ENCODE measurements around the gene KCNAB2.

The KCNAB2 gene

DNA sequence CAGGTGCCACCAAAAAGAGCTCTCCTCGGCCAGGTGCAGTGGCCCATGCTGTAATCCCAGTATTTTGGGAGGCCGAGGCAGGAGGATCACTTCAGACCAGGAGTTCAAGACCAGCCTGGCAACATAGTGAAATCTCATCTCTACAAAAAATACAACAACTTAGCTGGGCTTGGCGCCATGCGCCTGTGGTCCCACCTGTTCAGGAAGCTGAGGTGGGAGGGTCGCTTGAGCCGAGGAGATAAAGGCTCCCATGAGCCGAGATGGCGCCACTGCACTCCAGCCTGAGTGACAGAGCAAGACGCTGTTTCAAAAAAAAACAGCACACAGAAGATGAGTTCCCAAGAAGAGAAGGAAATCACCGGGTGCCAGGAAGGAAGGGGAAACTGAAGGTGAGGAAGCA is 67.4 kb downstream of the KCNAB2 start:
- DNase-seq: no peak

DNA sequence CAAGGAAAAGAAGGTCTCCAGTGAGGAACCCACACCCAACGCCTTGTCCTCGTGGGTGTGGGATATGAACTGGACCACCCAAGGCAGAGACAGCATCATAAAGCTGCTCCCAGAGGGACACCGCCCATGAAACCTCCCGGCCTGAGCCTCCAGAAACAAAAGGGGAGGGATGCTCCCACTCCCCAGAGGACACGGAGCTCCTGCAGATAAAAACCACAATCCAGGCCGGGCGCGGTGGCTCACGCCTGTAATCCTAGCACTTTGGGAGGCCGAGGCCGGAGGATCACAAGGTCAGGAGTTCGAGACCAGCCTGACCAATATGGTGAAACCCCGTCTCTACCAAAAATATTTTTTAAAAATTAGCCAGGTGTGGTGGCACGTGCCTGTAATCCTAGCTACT is 68.1 kb downstream of the KCNAB2 start:
- no peak for DNase-seq

GRCh38 chr1:6116137-6116536 is 70.4 kb downstream of the KCNAB2 start:
- DNase-seq: no peak

- no peak for DNase-seq
Measured at GRCh38 chr1:6117064-6117463, 71.4 kb downstream of the KCNAB2 start.

GRCh38 chr1:6117624-6118023 is 71.9 kb downstream of the KCNAB2 start:
- no peak for DNase-seq

DNA sequence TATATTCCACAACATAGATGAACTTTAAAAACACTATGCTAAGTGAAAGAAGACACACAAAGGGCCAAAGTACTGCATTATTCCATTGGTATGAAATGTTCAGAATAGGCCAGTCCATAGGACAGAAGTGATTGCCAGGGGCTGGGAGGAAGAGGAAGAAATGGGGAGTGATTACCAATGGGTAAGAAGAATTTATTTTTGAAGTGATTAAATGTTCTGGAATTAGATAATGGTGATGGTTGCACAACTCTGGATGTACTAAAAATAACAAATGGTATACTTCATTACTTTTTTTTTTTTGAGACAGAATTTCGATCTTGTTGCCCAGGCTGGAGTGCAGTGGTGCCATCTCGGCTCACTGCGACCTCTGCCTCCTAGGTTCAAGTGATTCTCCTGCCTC is 72.7 kb downstream of the KCNAB2 start:
- no peak for DNase-seq

GRCh38 chr1:6121021-6121421 is 75.3 kb downstream of the KCNAB2 start:
- no peak for DNase-seq

DNA sequence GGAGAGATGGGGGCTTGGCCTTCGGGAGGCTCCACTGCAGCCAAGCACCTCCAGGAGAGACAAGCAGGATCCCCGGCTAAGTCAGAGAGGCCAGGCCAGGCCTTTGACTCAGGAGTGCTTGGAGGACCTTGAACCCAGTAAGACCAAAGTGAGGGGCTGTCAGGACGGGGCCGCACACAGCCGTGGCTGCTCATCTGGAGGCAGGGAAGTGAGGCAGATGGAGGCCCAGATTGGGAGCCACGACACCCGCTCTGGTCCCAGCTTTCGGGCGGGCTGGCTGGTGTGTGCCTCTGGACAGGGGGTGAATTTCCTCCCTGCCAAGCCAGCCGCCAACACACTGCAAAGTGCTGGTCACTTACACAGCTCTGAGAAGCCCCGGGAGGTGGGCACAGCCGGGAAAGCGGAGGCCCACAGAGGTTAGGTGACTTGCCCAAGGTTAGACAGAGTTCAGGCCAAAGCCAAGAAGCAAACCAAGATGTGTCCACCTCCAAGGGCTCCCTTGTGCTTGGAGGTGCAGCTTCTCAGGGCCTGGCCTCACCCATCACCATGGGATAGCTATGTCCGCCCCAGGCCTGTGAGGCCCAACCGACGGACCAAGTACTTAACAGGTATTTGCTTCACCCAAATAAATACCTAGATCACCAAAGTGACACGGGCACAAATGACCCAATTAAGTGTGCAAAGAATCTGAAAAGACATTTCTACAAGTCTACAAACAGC is 76.1 kb downstream of the KCNAB2 start:
- DNase-seq: no peak

DNA sequence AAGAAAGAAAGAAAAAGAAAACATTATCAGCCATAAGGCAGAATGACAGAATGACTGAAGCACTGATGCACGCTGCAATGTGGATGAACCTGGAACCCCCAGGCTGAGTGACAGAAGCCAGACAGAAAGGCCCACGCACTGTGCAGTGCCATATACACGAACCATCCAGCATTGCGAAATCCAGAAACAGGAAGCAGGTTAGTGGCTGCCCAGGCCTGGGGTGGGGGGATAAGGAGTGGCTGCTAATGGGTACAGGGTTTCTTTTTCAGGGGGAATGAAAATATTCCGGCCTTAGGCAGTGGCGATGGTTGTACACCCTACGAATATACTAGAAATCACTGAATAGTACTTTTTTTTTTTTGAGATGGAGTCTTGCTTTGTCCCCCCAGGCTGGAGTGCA is 77.4 kb downstream of the KCNAB2 start:
- no peak for DNase-seq

- no peak for DNase-seq
Measured at GRCh38 chr1:6123816-6124215, 78.1 kb downstream of the KCNAB2 start.

DNA sequence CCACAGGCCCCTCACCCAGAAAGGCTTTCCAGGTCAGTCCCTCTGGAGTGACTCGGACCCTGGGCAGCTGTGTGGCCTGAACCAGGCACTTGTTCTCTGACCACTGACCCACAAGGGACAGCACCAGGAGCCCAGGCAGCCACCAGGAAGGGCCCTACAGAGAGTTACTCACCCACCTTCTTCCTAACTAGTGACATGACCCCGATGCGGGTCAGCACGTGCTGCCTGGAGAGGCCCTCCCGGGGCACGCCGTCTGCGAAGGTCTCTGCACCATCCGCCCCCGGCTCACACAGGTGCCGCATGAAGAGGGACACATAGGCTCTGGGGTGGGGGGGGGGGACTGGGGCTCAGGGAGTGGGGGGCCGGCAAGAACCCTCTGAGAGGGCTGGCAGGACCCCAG is 78.7 kb downstream of the KCNAB2 start:
- DNase-seq: no peak

- no peak for DNase-seq
Measured at GRCh38 chr1:6124746-6125365, 79.2 kb downstream of the KCNAB2 start.

- no peak for DNase-seq
Measured at GRCh38 chr1:6125366-6125765, 79.7 kb downstream of the KCNAB2 start.

DNA sequence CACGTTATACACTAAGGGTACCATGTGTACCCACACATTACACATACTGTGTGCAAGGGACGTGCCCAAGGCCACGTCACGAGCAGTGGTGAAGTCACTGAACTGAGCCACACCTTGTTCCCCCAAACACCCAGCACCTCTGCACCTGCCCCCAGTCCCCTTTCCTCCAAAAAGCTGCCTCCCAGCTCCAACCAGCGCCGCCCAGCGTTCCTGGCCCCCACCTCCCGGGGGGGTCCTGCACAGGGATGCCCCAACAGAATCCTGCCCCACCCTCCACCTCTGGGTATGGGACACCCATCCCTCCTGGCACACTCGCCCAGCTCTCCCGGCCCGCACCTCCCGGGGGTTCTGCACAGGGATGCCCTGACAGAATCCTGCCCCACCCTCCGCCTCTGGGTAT is 80.3 kb downstream of the KCNAB2 start:
- DNase-seq: no peak

- no peak for DNase-seq
Measured at GRCh38 chr1:6126521-6127067, 80.9 kb downstream of the KCNAB2 start.

DNA sequence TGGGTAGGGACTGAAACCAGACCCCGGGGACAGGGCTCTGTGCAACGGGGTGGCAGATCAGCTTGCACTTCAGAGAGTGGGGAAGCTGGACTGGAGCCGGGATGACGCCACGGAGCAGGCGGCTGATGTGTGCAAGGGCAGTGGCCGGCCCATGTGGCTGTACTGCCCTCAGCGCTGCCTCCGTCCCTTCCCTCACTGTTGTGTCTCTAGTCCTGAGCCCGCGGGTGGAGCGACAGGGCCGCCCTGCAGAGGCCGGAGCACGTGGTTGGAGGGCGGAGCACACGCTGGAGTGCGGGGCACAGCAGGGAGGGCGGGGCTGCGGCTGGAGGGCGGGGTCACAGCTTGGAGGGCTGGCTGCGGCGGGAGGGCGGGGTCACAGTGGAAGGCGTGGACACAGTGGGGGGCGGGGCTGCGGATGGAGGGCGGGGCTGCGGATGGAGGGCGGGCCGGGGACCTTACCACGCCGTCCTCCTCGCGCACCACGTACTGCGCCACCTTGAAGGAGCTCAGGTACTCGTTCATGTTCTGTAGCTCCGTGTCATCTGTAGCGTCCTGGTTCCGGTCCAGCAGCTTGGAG is 82.0 kb downstream of the KCNAB2 start:
- no peak for DNase-seq

DNA sequence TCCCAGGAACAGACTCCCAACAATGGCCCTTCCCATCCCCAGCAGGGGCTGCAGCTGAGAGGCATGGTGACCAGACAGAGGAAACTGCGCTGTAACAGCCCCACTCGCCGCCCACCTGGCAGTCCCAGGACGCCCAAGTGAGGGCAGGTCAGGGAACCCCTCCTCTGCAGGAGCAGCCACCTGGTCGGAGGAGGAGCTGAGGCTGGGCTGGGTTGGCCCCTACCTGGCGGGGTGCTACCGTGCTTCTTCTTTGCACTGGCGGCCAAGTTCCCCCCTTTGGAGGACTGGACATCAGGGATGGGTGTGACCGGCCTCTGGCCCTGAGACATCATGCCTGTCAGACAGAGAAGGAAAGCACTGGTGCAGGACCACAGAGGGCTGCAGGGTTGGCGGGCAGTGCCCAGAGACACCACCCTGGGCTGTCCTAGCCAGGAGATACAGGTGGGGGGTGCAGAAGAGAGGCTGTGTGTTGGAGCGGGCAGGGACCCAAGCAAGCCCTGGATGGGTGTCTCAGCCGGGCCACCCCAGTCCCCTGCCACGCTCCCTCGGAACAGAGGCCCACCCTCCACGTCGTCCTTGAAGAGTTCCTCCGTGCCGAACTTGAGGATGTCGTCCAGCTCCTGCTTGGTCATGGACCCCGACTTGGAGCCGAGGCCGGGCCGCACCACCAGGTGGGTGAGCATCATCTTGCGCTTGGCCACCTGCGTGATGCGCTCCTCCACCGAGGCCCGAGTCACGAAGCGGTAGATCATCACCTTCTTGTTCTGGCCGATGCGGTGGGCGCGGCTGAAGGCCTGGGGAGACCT is 82.8 kb downstream of the KCNAB2 start:
- no peak for DNase-seq

- no peak for DNase-seq
Measured at GRCh38 chr1:6129313-6129712, 83.6 kb downstream of the KCNAB2 start.

GRCh38 chr1:6130036-6130435 is 84.3 kb downstream of the KCNAB2 start:
- no peak for DNase-seq

GRCh38 chr1:6130596-6130995 is 84.9 kb downstream of the KCNAB2 start:
- no peak for DNase-seq

DNA sequence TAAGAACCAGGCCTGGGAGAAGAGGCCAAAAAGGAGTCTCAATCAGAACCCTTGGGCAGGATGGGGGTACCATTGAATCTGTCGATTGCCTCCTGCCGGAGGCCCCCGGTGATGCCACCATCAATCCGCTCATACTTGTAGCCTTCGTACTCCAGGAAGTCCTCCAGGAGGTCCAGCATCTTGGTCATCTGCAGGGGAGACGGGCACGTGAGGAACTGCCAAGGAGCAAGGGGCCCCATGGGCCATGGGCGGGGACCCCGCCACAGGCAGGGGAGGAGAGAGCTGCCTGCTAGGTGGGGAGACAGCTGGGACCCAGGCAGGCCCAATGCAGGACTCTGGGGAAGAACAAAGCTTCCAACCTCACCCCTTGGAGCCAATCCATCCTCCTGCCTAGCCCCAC is 85.9 kb downstream of the KCNAB2 start:
- no peak for DNase-seq

DNA sequence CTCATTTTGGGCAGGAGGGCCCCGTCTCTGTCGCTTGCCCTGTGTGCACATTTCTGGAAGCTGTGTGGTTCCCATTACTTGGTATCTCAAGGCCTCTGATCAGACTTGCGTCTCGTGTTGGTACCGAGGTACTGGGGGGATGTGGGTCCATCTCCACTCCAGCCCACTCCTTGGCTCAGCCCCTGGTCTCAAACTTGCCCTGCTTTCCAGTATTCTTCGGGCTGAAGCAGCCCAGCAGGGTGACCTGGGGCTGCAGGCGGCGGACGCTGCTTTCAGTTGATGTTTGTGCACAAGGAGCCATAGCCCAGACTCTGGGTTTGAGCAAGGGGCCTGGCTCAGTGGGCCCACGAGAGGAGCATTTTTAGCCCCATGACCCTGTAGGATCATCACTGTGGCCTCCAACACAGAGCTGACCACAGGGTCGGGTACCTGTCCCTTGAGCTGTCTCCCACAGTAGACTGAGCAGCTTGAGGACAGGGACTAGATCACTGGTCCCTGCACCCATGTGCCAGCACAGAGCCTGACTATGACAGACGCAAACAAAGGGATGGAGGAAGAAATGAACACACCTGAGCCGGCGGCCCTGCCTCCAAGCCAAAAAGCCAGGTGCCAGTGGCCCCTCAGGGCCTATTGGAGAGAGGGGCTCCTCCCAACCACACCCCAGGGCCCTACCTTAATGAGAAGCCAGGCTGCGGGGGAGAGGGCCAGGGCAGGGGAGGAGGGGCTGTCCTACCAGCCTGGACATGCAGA is 87.6 kb downstream of the KCNAB2 start:
- DNase-seq: no peak

GRCh38 chr1:6134206-6134605 is 88.5 kb downstream of the KCNAB2 start:
- DNase-seq: no peak

All from DMS79 treated with DMSO at 0.1 percent for 48 hours (cell line).